Activated CD8-positive, alpha-beta T cell treated with anti-CD3 and anti-CD28 coated beads, Interleukin-2, amount 10 ng/mL, durations not matched to agents 7 days and 5 days (primary cell): ENCODE measurements around the gene ABCA5. TPM values are rescaled to one million over a fixed set of nuclear protein-coding genes. Genes with fewer than 3 reads are reported as not detected.
"Not testable (repeated sequence)": the region's sequence is repeated elsewhere in the genome, so short reads cannot be mapped to it uniquely, and the experiment has no call there.

ENCODE experiments used
- ATAC-seq: fragments of 150-1000 bp; cut with Tn5 transposase; one replicate; pipeline ENCODE4 v1.10.0; 2021; ENCODE audit warnings: moderate library complexity
- CTCF ChIA-PET: fragments of 350-600 bp; sonication (Branson Sonifier 250); formaldehyde crosslinking; loops from one replicate; lab custom pipeline; 2021; ENCODE audit warnings: antibody characterized with exemption; lab: Charles Lee
- POLR2A ChIA-PET: fragments of 350-600 bp; sonication (Branson Sonifier 250); formaldehyde crosslinking; loops from one replicate; lab custom pipeline; 2021; ENCODE audit warnings: antibody characterized with exemption; lab: Charles Lee
- DNase-seq: peaks from one replicate; pipeline ENCODE4 v3.0.0-alpha.2; 2020
- H3K27ac Mint-ChIP-seq: one replicate; pipeline ENCODE4 v1.8.0; 2021; ENCODE audit warnings: mild to moderate bottlenecking, mixed read lengths
- H3K27me3 Mint-ChIP-seq: one replicate; pipeline ENCODE4 v1.8.0; 2021; ENCODE audit warnings: low read depth, mixed read lengths
- H3K36me3 Mint-ChIP-seq: one replicate; pipeline ENCODE4 v1.8.0; 2021; ENCODE audit warnings: low read depth, mixed read lengths
- H3K4me1 Mint-ChIP-seq: one replicate; pipeline ENCODE4 v1.8.0; 2021; ENCODE audit warnings: low read depth, mixed read lengths
- H3K4me3 Mint-ChIP-seq: one replicate; pipeline ENCODE4 v1.8.0; 2021; ENCODE audit warnings: mild to moderate bottlenecking, mixed read lengths
- H3K9me3 Mint-ChIP-seq: one replicate; pipeline ENCODE4 v1.8.0; 2022; ENCODE audit warnings: mixed read lengths; ENCODE audit not compliant: insufficient read depth
- total RNA-seq, 2 experiments: library from RNA; stranded (reverse); gene quantifications; one replicate each; pipeline ENCODE4 v1.2.3, GENCODE V29; 2021

ABCA5 gene
- total RNA-seq, 2 experiments from 2014 or later, result 11.1 to 14.5 TPM

DNA sequence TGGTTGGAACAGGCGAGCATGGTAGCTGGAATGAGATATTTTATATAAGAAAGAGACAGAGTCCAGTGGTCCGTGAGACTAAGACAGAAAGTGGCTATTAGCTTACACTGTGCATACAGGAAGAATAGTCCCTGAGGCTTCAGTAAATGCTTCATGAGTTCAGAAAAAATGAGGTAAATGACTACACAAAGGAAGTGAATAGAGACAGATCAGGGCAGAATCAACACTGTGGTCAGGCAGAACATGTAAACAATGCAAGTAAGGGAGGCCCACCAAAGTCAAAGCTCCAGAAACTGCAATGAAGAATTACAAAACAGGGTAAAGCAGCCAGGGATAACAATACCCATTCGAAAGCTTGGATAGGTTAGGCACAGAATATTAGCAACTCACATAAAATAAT, 103.1 kb downstream of the ABCA5 start:
- Mint-ChIP-seq H3K4me3 (no peak overlapping the region), H3K36me3 (no peaks in the 10 kb centered on the region)
- no peak for ATAC-seq

DNA sequence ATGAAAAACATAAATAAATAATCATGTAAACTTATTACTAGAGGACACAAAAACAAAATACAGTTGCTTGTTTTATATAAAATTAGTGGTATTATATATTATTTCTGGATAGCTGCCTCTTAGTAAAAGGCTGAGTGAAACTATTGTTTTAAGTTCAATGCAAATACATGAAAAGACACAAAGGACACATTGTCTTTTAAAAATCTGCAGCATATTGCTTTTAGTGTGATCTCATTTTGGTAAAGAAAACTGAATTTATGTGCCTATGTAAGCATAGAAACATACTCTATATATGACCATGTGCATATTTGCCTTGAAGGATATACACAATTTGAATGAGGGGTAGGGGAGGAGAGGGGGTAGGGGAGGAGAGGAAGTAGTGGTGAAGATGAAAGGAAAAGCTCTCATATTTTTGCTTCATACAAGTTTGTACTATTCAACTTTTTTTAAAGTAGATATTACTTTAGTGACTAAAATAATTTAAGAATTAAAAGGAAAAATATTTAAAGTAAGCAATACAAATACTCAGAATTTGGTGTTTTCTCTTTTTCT, 104.2 kb downstream of the ABCA5 start:
- Mint-ChIP-seq H3K4me3 (no peak overlapping the region), H3K27ac (no peak overlapping the region), H3K36me3 (no peaks in the 10 kb centered on the region), H3K9me3 (no peaks in the 10 kb centered on the region), H3K4me1 (peaks cover 10% of the 10 kb centered on the region), H3K27me3 (no peaks in the 10 kb centered on the region)
- ChIA-PET POLR2A (no interaction called here), CTCF (no interaction called here)
- DNase-seq (no peak), ATAC-seq (no peak)

More for the DNA sequence above, 103.1 kb downstream of the ABCA5 start:
- CTCF ChIA-PET, result interaction anchor here (1.0 to 1.5 kb wide), 2 partner anchors 12 to 16 kb away, joined by 3 to 5 read pairs; no protein-coding TSS in a partner anchor
- Mint-ChIP-seq H3K4me1 (peaks cover 10% of the 10 kb centered on the region), H3K27me3 (no peaks in the 10 kb centered on the region), H3K27ac (no peak overlapping the region), H3K9me3 (no peaks in the 10 kb centered on the region)
- DNase-seq, result no peak
- POLR2A ChIA-PET, result no interaction called here

DNA sequence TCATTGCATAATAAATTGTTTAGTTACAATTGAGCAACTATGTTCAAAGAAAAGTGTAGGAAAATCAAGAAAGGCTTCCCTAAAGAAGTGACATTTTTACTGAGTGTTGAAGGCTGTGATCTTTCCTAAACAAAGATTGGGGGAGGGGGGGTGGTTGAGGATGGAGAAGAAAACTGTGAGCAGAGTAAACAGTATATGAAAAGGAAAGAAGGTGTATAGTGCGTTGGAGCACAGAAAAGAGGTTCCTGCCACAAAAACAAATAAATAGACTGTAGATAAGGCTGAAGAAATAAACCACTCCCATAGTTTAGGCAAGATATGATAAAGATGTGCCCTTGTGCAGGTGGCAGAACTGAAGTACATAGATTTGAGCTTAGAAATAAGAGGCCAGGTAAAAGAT, 106.8 kb downstream of the ABCA5 start:
- Mint-ChIP-seq H3K27me3 (no peaks in the 10 kb centered on the region), H3K4me3 (no peak overlapping the region), H3K9me3 (no peaks in the 10 kb centered on the region), H3K36me3 (no peaks in the 10 kb centered on the region), H3K4me1 (peaks cover 6% of the 10 kb centered on the region), H3K27ac (no peak overlapping the region)
- ATAC-seq (no peak), DNase-seq (no peak)
- ChIA-PET POLR2A (no interaction called here), CTCF (no interaction called here)

DNA sequence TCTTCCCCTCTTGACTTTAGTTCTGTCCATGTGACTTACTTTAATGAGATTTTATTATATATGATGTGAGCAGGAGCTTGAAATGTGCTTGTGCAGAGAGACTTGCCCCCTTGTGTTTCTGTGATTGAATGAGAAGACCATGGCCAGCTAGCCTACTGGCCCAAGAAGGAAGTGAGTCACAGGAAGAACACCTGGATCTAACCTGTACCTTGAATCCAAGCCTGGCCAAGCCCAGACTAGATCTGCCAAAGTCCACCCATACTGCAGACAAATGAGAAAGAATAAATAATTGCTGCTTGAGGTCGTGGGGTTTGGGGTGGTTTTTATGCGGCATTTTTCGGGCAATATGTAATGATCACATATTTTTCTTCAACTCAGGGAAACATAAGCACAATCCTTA, 107.9 kb downstream of the ABCA5 start:
- ChIA-PET CTCF (no interaction called here), POLR2A (no interaction called here)
- Mint-ChIP-seq H3K36me3 (no peaks in the 10 kb centered on the region), H3K27me3 (no peaks in the 10 kb centered on the region), H3K27ac (no peak overlapping the region), H3K4me1 (peaks cover 5% of the 10 kb centered on the region), H3K9me3 (no peaks in the 10 kb centered on the region), H3K4me3 (no peak overlapping the region)
- ATAC-seq (no peak), DNase-seq (no peak)

DNA sequence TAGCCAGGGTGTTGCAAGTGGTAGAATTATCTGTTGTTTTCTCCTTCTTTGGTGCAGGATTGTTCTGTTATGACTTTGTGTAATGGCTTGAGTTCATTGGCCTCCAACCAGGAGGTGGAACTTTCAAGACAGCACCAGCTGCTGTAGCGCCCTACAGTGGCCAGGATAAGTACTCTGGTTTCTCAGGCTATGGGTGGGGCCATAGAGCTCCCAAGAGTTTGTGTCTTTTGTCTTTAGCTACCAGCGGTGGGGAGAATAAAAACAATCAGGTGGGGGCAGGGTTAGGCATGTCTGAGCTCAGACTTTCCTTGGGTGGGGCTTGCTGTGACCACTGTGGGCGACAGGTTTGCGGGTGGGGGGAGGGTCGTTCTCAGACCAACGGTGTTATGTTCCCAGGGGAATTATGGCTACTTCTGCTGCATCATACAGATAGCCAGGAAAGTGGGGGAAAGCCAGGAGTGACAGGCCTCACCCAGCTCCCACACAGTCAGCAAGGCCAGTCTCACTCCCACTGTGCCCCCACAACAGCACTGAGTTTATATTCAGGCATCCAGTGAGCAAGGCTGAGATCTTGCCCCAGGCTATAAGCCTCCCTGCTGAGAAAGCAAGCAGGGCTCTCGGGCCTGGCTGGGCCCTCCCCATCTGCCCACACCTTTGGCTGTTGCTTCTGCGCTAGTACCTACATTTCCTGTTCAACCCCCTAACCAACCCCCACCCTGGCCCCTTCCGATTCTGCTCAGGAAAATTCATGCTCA, 113.7 kb downstream of the ABCA5 start:
- CTCF ChIA-PET, result no interaction called here
- POLR2A ChIA-PET, result no interaction called here
- H3K27ac Mint-ChIP-seq, result no peak overlapping the region

DNA sequence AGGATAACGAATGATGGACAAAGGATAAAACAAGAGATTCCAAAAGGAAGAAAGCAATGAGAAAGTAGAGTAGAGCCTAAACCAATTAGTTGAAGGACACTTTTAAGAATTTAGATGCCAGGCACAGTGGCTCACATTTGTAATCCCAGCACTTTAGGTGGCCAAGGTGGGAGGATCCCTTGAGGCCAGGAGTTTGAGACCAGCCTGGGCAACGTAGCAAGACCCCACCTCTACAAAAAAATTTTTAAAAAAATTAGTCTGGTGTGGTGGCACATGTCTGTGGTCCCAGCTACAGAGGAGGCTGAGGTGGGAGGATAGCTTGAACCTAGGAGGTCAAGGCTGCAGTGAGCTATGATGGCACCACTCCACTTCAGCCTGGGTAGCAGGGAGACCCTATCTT, 118.3 kb downstream of the ABCA5 start:
- Mint-ChIP-seq H3K4me3 (no peak overlapping the region), H3K27me3 (no peaks in the 10 kb centered on the region), H3K36me3 (no peaks in the 10 kb centered on the region), H3K9me3 (no peaks in the 10 kb centered on the region), H3K4me1 (no peaks in the 10 kb centered on the region), H3K27ac (no peak overlapping the region)
- no peak for ATAC-seq
- POLR2A ChIA-PET, result no interaction called here
- CTCF ChIA-PET, result no interaction called here
- no peak for DNase-seq

More for the DNA sequence above, 113.7 kb downstream of the ABCA5 start:
- Mint-ChIP-seq H3K36me3 (no peaks in the 10 kb centered on the region), H3K4me3 (no peak overlapping the region), H3K27me3 (no peaks in the 10 kb centered on the region), H3K4me1 (no peaks in the 10 kb centered on the region), H3K9me3 (no peaks in the 10 kb centered on the region)
- no peak for ATAC-seq
- DNase-seq, result no peak

DNA sequence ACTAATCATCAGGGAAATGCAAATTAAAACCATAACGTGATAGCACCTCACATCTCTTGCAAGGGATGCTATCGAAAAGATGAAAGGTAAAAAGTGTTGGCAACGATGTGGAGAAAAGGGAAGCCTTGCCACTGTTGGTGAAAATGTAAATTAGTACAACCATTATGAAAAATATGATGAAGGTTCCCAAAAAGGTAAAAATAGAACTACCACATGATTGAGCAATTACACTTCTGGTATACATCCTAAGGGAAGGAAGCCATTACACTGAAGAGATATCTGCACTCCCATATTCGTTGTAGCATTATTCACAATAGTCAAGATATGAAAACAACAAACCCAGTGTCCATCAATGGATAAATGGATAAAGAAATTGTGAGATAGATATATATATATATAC, 119.8 kb downstream of the ABCA5 start:
- Mint-ChIP-seq H3K9me3 (no peaks in the 10 kb centered on the region), H3K36me3 (no peaks in the 10 kb centered on the region), H3K27ac (no peak overlapping the region), H3K27me3 (no peaks in the 10 kb centered on the region), H3K4me3 (no peak overlapping the region), H3K4me1 (no peaks in the 10 kb centered on the region)
- ChIA-PET CTCF (no interaction called here), POLR2A (no interaction called here)
- DNase-seq (no peak), ATAC-seq (no peak)

DNA sequence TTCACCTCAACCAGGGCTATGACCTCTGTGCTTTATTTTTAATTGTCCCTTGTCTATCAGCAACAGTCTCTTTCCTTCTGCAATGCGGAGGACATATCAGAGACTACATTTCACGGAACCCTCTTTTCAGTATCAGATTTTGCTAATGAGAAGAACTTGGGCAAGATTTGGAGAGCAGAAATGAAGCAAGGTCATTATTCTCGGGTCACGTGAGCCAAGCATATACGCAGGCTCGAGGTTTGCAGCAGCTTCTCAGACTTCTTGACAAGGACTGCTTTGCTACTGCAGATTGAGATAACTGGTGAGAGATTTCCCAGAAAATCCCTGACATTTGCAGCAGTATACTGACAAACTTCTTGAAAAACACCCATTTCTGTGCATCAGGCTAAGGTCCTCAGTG, 128.7 kb downstream of the ABCA5 start:
- H3K36me3 Mint-ChIP-seq, result no peaks in the 10 kb centered on the region
- POLR2A ChIA-PET, result no interaction called here
- no peak overlapping the region for H3K27ac Mint-ChIP-seq
- no peaks in the 10 kb centered on the region for H3K4me1 Mint-ChIP-seq
- H3K27me3 Mint-ChIP-seq, result no peaks in the 10 kb centered on the region
- no peaks in the 10 kb centered on the region for H3K9me3 Mint-ChIP-seq
- no peak for DNase-seq
- H3K4me3 Mint-ChIP-seq, result no peak overlapping the region
- ATAC-seq, result no peak
- CTCF ChIA-PET, result no interaction called here

DNA sequence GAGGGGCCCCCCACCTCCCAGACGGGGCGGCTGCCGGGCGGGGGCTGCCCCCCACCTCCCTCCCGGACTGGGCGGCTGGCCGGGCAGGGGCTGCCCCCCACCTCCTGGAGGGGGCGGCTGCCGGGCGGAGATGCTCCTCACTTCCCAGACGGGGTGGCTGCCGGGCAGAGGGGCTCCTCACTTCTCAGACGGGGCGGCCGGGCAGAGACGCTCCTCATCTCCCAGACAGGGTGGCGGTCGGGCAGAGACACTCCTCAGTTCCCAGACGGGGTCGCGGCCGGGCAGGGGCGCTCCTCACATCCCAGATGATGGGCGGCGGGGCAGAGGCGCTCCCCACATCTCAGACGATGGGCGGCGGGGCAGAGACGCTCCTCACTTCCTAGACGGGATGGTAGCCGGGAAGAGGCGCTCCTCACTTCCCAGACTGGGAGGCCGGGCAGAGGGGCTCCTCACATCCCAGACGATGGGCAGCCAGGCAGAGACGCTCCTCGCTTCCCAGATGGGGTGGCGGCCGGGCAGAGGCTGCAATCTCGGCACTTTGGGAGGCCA, 130.8 kb downstream of the ABCA5 start:
- H3K9me3 Mint-ChIP-seq, H3K27me3 Mint-ChIP-seq, H3K36me3 Mint-ChIP-seq, H3K4me3 Mint-ChIP-seq, H3K27ac Mint-ChIP-seq, POLR2A ChIA-PET, ATAC-seq, H3K4me1 Mint-ChIP-seq, CTCF ChIA-PET, DNase-seq: not testable (repeated sequence)

Other genes with a start within 250 kb of the ABCA5 start
- gene ABCA6, start 185.2 kb downstream of the ABCA5 start, total RNA-seq, result under 1 TPM; 0.08 TPM
- under 1 TPM; 0.26 to 0.32 TPM for gene ABCA10, start 98.3 kb downstream of the ABCA5 start, total RNA-seq
- gene MAP2K6, start 87.6 kb upstream of the ABCA5 start, total RNA-seq, result 10 to 100 TPM; 11.0 to 11.6 TPM